Hepatocyte (in vitro differentiated cells): ENCODE measurements around the gene IL22RA1. TPM values are rescaled to one million over a fixed set of nuclear protein-coding genes. Genes with fewer than 3 reads are reported as not detected.

Source experiments
- DNase-seq: peaks from one replicate; pipeline ENCODE4 v3.0.0-alpha.2; 2016; ENCODE audit warnings: low spot score
- H2AFZ ChIP-seq: fragments of 200-600 bp; sonication (generic); 2 replicates; pipeline ENCODE4 v1.6.0; 2016; ENCODE audit warnings: antibody characterized with exemption, mild to moderate bottlenecking
- H3K27ac ChIP-seq: fragments of 200-600 bp; sonication (generic); 2 replicates; pipeline ENCODE4 v1.5.1; 2016; ENCODE audit warnings: mild to moderate bottlenecking
- H3K27me3 ChIP-seq: fragments of 200-600 bp; sonication (generic); 2 replicates; pipeline ENCODE4 v1.6.1; 2016
- H3K36me3 ChIP-seq: fragments of 200-600 bp; sonication (generic); replicated peaks from 2 replicates; pipeline ENCODE4 v1.5.1; 2016; ENCODE audit warnings: low read depth; ENCODE audit not compliant: insufficient read depth
- H3K4me1 ChIP-seq: fragments of 200-600 bp; sonication (generic); 2 replicates; pipeline ENCODE4 v1.5.1; 2016; ENCODE audit warnings: mild to moderate bottlenecking, moderate library complexity; ENCODE audit not compliant: insufficient read depth
- H3K4me2 ChIP-seq: fragments of 200-600 bp; sonication (generic); 2 replicates; pipeline ENCODE4 v1.6.0; 2016
- H3K4me3 ChIP-seq: fragments of 200-600 bp; sonication (generic); 2 replicates; pipeline ENCODE4 v1.5.1; 2016; ENCODE audit warnings: mild to moderate bottlenecking
- H3K79me2 ChIP-seq: fragments of 200-600 bp; sonication (generic); 2 replicates; pipeline ENCODE4 v1.6.0; 2017; ENCODE audit warnings: mild to moderate bottlenecking
- H3K9me2 ChIP-seq: fragments of 200-600 bp; sonication (generic); replicated peaks from 2 replicates; pipeline ENCODE4 v1.6.0; 2017; ENCODE audit warnings: mild to moderate bottlenecking; ENCODE audit not compliant: insufficient read depth
- H3K9me3 ChIP-seq: fragments of 200-600 bp; sonication (generic); 2 replicates; pipeline ENCODE4 v1.5.1; 2016; ENCODE audit warnings: low read depth, mild to moderate bottlenecking
- H4K20me1 ChIP-seq: fragments of 200-600 bp; sonication (generic); 2 replicates; pipeline ENCODE4 v1.6.0; 2016; ENCODE audit warnings: mild to moderate bottlenecking; ENCODE audit not compliant: insufficient read depth, poor library complexity, severe bottlenecking
- EZH2 ChIP-seq: fragments of 200-600 bp; sonication (generic); IDR thresholded peaks from 2 replicates; pipeline ENCODE4 v1.6.1; 2016; ENCODE audit warnings: antibody characterized with exemption, mild to moderate bottlenecking, borderline replicate concordance
- EZH2phosphoT487 ChIP-seq: fragments of 200-600 bp; sonication (generic); IDR thresholded peaks from one replicate; pipeline ENCODE4 v1.6.1; 2018; ENCODE audit warnings: antibody characterized with exemption, mild to moderate bottlenecking, low read depth, moderate library complexity; ENCODE audit not compliant: unreplicated experiment, severe bottlenecking
- WGBS: methylation state at CpG from one replicate; pipeline ENCODE4 v1.1.6; 2016; ENCODE audit warnings: low lambda C conversion rate; ENCODE audit errors: missing lambda C conversion rate; 5-methylcytosine and 5-hydroxymethylcytosine counted together
- polyA plus RNA-seq: library from polyadenylated mRNA; unstranded; fragments of >200 nt; fragmentation: Nextera tagmentation; extraction: Ambion mirVana; gene quantifications from 2 replicates; pipeline ENCODE4 v1.2.1, GENCODE V29; 2016
- total RNA-seq: library from RNA; depleted of rRNA; stranded (reverse); fragments of >200 nt; gene quantifications from 2 replicates; pipeline ENCODE4 v1.2.3, GENCODE V29; 2014
- TF ChIP-seq, protein P1 (sequence below): fragments of 200-600 bp; sonication (generic); IDR thresholded peaks from 2 replicates; pipeline ENCODE4 v1.5.1; 2016; ENCODE audit warnings: antibody characterized with exemption, mild to moderate bottlenecking; ENCODE audit not compliant: poor library complexity

IL22RA1 gene
- total and polyA plus RNA-seq, 2 experiments from 2014 or later, result 6.1 to 8.2 TPM

GRCh38 chr1:24081190-24081589 is 61.8 kb downstream of the IL22RA1 start:
- Histone ChIP-seq H3K4me2 (no peak overlapping the region), H3K36me3 (no peaks in the 10 kb centered on the region), H3K27me3 (no peaks in the 10 kb centered on the region), H3K9me2 (no peaks in the 10 kb centered on the region), H3K4me3 (no peak overlapping the region), H3K4me1 (no peaks in the 10 kb centered on the region), H3K9me3 (no peaks in the 10 kb centered on the region), H4K20me1 (no peaks in the 10 kb centered on the region), H2AFZ (no peak overlapping the region), H3K79me2 (no peaks in the 10 kb centered on the region), H3K27ac (no peak overlapping the region)
- TF ChIP-seq EZH2, result no peak
- WGBS, result 99% methylated on average over 6 of the region's 6 CpGs
- no peak for DNase-seq

DNA sequence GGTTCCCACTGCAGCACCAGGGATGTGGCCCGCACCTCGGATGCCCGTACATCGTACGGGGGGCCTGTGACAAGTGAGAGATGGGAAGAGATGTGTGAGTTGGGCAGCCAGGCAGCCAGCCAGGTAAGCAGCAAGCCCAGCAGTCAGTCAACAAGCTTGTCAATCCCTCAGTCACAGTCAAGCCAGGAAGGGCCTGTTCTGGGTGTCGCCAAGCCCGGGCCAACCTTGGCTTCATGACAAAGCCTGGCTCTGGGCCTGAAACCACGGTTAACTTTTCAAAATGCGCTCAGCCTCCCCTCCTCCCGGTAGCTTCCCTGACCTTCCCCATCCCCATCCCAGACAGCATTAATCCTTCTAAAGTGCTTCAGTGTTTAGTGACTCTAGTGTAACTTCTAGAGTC is 62.8 kb downstream of the IL22RA1 start:
- DNase-seq, result no peak
- H3K27me3 ChIP-seq, result no peaks in the 10 kb centered on the region
- H3K4me1 ChIP-seq, result no peaks in the 10 kb centered on the region
- H3K9me2 ChIP-seq, result no peaks in the 10 kb centered on the region
- H2AFZ ChIP-seq, result no peak overlapping the region
- no peak overlapping the region for H3K4me2 ChIP-seq
- 79% methylated on average over 10 of the region's 10 CpGs for WGBS
- H3K36me3 ChIP-seq, result no peaks in the 10 kb centered on the region
- H3K27ac ChIP-seq, result no peak overlapping the region
- H3K4me3 ChIP-seq, result no peak overlapping the region
- H3K79me2 ChIP-seq, result no peaks in the 10 kb centered on the region
- H3K9me3 ChIP-seq, result no peaks in the 10 kb centered on the region
- TF ChIP-seq EZH2phosphoT487, result no peak
- TF ChIP-seq, protein P1, sequence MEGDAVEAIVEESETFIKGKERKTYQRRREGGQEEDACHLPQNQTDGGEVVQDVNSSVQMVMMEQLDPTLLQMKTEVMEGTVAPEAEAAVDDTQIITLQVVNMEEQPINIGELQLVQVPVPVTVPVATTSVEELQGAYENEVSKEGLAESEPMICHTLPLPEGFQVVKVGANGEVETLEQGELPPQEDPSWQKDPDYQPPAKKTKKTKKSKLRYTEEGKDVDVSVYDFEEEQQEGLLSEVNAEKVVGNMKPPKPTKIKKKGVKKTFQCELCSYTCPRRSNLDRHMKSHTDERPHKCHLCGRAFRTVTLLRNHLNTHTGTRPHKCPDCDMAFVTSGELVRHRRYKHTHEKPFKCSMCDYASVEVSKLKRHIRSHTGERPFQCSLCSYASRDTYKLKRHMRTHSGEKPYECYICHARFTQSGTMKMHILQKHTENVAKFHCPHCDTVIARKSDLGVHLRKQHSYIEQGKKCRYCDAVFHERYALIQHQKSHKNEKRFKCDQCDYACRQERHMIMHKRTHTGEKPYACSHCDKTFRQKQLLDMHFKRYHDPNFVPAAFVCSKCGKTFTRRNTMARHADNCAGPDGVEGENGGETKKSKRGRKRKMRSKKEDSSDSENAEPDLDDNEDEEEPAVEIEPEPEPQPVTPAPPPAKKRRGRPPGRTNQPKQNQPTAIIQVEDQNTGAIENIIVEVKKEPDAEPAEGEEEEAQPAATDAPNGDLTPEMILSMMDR, result no peak
- TF ChIP-seq EZH2, result no peak
- no peaks in the 10 kb centered on the region for H4K20me1 ChIP-seq

DNA sequence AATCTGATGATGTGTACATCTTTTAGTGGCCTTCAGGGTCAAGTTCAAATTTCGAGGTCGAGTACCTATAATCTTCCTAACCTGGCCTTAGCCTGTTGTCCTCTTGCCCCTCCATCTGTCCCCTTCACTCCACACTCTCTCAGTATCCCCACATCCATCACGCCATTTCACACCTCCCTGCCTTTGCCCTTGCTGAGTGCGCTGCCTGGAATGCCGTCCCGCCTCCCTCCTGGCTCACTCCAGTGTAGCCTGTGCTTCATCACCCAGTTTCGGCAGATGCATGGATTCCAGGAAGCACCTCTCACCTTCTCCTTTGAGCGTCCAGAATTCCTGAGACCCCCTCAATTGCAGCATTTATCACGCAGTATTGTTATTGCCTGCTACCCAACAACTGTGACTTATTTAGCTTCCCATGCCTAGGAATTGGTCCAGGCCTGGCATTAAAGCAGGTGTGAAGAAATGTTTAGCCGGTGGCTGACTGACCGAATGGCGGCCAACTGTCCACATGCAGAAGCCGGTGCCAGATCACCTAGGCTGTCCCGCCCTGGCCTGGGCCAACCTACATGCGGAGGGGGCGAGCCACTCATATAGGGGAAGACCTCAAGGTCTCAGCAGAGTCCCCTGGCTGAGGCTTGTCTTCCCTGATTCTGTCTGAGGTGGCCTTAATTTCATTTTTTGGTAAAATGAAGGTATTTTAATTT is 65.5 kb downstream of the IL22RA1 start:
- Histone ChIP-seq H3K27me3 (no peaks in the 10 kb centered on the region), H3K9me2 (no peaks in the 10 kb centered on the region), H3K36me3 (no peaks in the 10 kb centered on the region), H2AFZ (no peak overlapping the region), H3K79me2 (no peaks in the 10 kb centered on the region), H3K9me3 (no peaks in the 10 kb centered on the region), H3K4me3 (no peak overlapping the region), H4K20me1 (no peaks in the 10 kb centered on the region), H3K27ac (no peak overlapping the region), H3K4me2 (no peak overlapping the region), H3K4me1 (no peaks in the 10 kb centered on the region)
- WGBS, result 82% methylated on average over 16 of the region's 16 CpGs
- TF ChIP-seq EZH2, result no peak
- TF ChIP-seq EZH2phosphoT487, result no peak
- TF ChIP-seq, protein P1, result no peak
- DNase-seq, result no peak

DNA sequence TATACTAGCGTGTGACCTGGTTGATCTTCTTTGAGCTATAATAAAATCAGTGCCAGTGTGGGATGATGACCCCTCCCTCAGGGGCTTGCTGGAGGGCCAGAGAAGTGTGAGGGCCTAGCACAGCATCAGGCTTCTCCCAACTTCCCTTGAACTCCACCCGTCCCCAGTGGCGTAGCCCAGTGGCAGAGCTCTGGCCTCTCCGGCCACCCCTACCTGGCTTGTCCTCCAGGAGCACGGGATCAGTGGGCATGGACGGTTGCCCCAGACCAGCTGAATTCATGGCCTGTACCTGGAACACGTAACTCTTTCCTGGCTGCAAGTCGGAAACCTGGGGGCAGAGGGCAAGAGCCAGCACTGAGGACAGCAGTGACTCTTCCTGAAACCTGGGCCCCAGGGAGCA is 67.0 kb downstream of the IL22RA1 start:
- no peak overlapping the region for H3K4me2 ChIP-seq
- no peak overlapping the region for H2AFZ ChIP-seq

More for the DNA sequence above, 67.0 kb downstream of the IL22RA1 start:
- 97% methylated on average over 8 of the region's 8 CpGs for WGBS
- TF ChIP-seq EZH2phosphoT487, result no peak
- TF ChIP-seq EZH2, result no peak
- TF ChIP-seq, protein P1, result no peak
- Histone ChIP-seq H3K36me3 (no peaks in the 10 kb centered on the region), H3K27me3 (no peaks in the 10 kb centered on the region), H3K27ac (no peak overlapping the region), H3K4me1 (no peaks in the 10 kb centered on the region), H3K79me2 (no peaks in the 10 kb centered on the region), H3K9me3 (no peaks in the 10 kb centered on the region), H4K20me1 (no peaks in the 10 kb centered on the region), H3K9me2 (no peaks in the 10 kb centered on the region), H3K4me3 (no peak overlapping the region)
- no peak for DNase-seq
